K562 (cell line): ENCODE results near the gene MDK. TPM values are rescaled to one million over a fixed set of nuclear protein-coding genes. Genes with fewer than 3 reads are reported as not detected.
A peak's percentile ranks its signal among the peaks of the same experiment; 100 is the strongest.
"Not testable (repeated sequence)": the region's sequence is repeated elsewhere in the genome, so short reads cannot be mapped to it uniquely, and the experiment has no call there.

Experiments
- ATAC-seq: fragments of 200-7000 bp; cut with Tn5 transposase; 3 replicates; pipeline ENCODE4 v1.9.1; 2020; ENCODE audit warnings: moderate library complexity
- BruUV-seq: library from RNA; stranded (reverse); fragments of 400-500 nt; replicated peaks from 2 replicates; lab custom pipeline; 2021; lab: Mats Ljungman, UMichigan
- CTCF ChIA-PET: fragments of 300-600 bp; formaldehyde crosslinking; extraction: SDS; loops from one replicate; lab custom pipeline; 2021; ENCODE audit warnings: low intra/inter-chr PET ratio; lab: Yijun Ruan, JAX
- POLR2A ChIA-PET: fragments of 300-600, 350-650 bp; sonication (Branson Sonifier 250); formaldehyde crosslinking; extraction: SDS; loops from one replicate; lab custom pipeline; 2021; ENCODE audit warnings: antibody characterized with exemption, inconsistent platforms; lab: Yijun Ruan, JAX
- DNase-seq, 4 experiments: peaks; one replicate each; pipeline versions ENCODE4 v3.0.0 to v3.0.0-alpha.2; 2011 to 2018; ENCODE audit warnings: low spot score in 3 of 4, mixed read lengths in 3 of 4; ENCODE audit errors: extremely low read depth in 1 of 4
- FAIRE-seq: peaks from 2 replicates; lab custom pipeline; 2011; peaks lifted over from hg19 to GRCh38; lab: Jason Lieb, UNC
- H2AFZ ChIP-seq: 2 replicates; pipeline ENCODE4 v1.6.0; 2011; ENCODE audit warnings: low read depth, low read length, control low read depth, inconsistent platforms
- H3K27ac ChIP-seq: fragments of 200-600 bp; 3 replicates; pipeline ENCODE4 v1.8.0; 2011; ENCODE audit warnings: low read depth, mild to moderate bottlenecking, control low read depth, inconsistent platforms, low read length, moderate library complexity, mixed read lengths; ENCODE audit errors: extremely low read depth
- H3K27me3 ChIP-seq, 2 experiments: fragments of 300-600 bp in 1 of 2; 2 replicates in 1 of 2; 3 replicates in 1 of 2; pipeline versions ENCODE4 v1.6.0 to v1.8.0; 2011; ENCODE audit warnings: inconsistent platforms in 2 of 2, low read length in 2 of 2, mild to moderate bottlenecking in 1 of 2, mixed read lengths in 1 of 2, moderate library complexity in 1 of 2; ENCODE audit not compliant: control insufficient read depth in 2 of 2, insufficient read depth in 2 of 2
- H3K36me3 ChIP-seq: fragments of 300-600 bp; 3 replicates; pipeline ENCODE4 v1.8.0; 2011; ENCODE audit warnings: mild to moderate bottlenecking, low read length, inconsistent platforms; ENCODE audit not compliant: control insufficient read depth, insufficient read depth
- H3K4me1 ChIP-seq, 2 experiments: fragments of 200-600 bp in 1 of 2; replicated peaks in 1 of 2; 2 replicates in 1 of 2; 3 replicates in 1 of 2; pipeline versions ENCODE4 v1.5.1 to v1.8.0; 2011; ENCODE audit warnings: inconsistent platforms in 2 of 2, low read length in 2 of 2, mild to moderate bottlenecking in 1 of 2, mixed read lengths in 1 of 2, moderate library complexity in 1 of 2; ENCODE audit not compliant: control insufficient read depth in 2 of 2, insufficient read depth in 2 of 2
- H3K4me2 ChIP-seq: 2 replicates; pipeline ENCODE4 v1.6.1; 2011; ENCODE audit warnings: low read length, control low read depth, inconsistent platforms, mixed read lengths; ENCODE audit not compliant: insufficient read depth
- H3K4me3 ChIP-seq: fragments of 200-600 bp; sonication (generic), shearing (Covaris generic); 2 replicates; pipeline ENCODE4 v1.5.1; 2016; ENCODE audit warnings: control low read depth, inconsistent platforms
- H3K79me2 ChIP-seq: fragments of 200-600 bp; 3 replicates; pipeline ENCODE4 v1.8.0; 2011; ENCODE audit warnings: low read length, inconsistent platforms; ENCODE audit not compliant: control insufficient read depth, insufficient read depth
- H3K9ac ChIP-seq, 2 experiments: 2 replicates each; pipeline versions ENCODE4 v1.6.0 to v1.6.1; 2011; ENCODE audit warnings: low read depth in 2 of 2, low read length in 2 of 2, control low read depth in 1 of 2, inconsistent platforms in 1 of 2, mild to moderate bottlenecking in 1 of 2, mixed read lengths in 1 of 2; ENCODE audit not compliant: insufficient read depth in 1 of 2
- H3K9me1 ChIP-seq: one replicate; pipeline ENCODE4 v1.6.0; 2011; ENCODE audit warnings: inconsistent platforms, mild to moderate bottlenecking, low read length, moderate library complexity; ENCODE audit not compliant: control insufficient read depth, insufficient read depth
- H3K9me3 ChIP-seq: replicated peaks from 2 replicates; pipeline ENCODE4 v1.5.1; 2011; ENCODE audit warnings: low read depth, low read length, inconsistent platforms; ENCODE audit not compliant: control insufficient read depth, insufficient read depth
- H4K20me1 ChIP-seq: replicated peaks from 2 replicates; pipeline ENCODE4 v1.6.1; 2011; ENCODE audit warnings: low read length, inconsistent platforms, mixed read lengths; ENCODE audit not compliant: control insufficient read depth, insufficient read depth
- CREB3L1 ChIP-seq: fragments of 450-650 bp; IDR thresholded peaks from 2 replicates; pipeline ENCODE4 v1.6.1; 2014; ENCODE audit warnings: low read depth, mild to moderate bottlenecking, moderate library complexity, borderline replicate concordance
- GATAD2B ChIP-seq: fragments of 450-650 bp; IDR thresholded peaks from 2 replicates; pipeline ENCODE4 v1.6.1; 2017; ENCODE audit warnings: mild to moderate bottlenecking, borderline replicate concordance
- MEF2A ChIP-seq: IDR thresholded peaks from 2 replicates; pipeline ENCODE4 v1.6.1; 2011; ENCODE audit warnings: low read depth, mild to moderate bottlenecking, low read length, moderate library complexity; ENCODE audit not compliant: control insufficient read depth
- NFIX ChIP-seq: fragments of 250-450 bp; sonication (Bioruptor Pico); IDR thresholded peaks from 2 replicates; pipeline ENCODE4 v1.4.0; 2020; ENCODE audit warnings: low read depth, mild to moderate bottlenecking, moderate library complexity
- POLR3A ChIP-seq: IDR thresholded peaks from 2 replicates; pipeline ENCODE4 v1.6.1; 2011; ENCODE audit warnings: borderline replicate concordance, mild to moderate bottlenecking, moderate library complexity; ENCODE audit not compliant: insufficient read length, insufficient read depth; ENCODE audit errors: extremely low read depth
- RAD51 ChIP-seq: fragments of 450-650 bp; IDR thresholded peaks from 2 replicates; pipeline ENCODE4 v1.7.1; 2016; ENCODE audit warnings: low read depth, mild to moderate bottlenecking, borderline replicate concordance
- ZFX ChIP-seq: sonication (generic); formaldehyde crosslinking; IDR thresholded peaks from 2 replicates; pipeline ENCODE4 v1.8.0; 2022; ENCODE audit warnings: mild to moderate bottlenecking, missing genetic modification reagents, moderate library complexity
- WGBS: fragments of 100-300 bp; shearing (Covaris generic); methylation state at CpG from one replicate; pipeline ENCODE4 v1.1.6; 2016; ENCODE audit warnings: low coverage, mixed read lengths; ENCODE audit not compliant: insufficient coverage; ENCODE audit errors: missing lambda C conversion rate; 5-methylcytosine and 5-hydroxymethylcytosine counted together
- in situ Hi-C: fragments of 300-500 bp; cut with MboI; formaldehyde crosslinking; loops from 4 replicates; pipeline ENCODE4 v1.15.0; 2018; ENCODE audit warnings: inconsistent platforms, mixed read lengths
- intact Hi-C: fragments of 100-400 bp; cut with micrococcal nuclease; formaldehyde crosslinking; loops from 2 replicates; pipeline ENCODE4 v1.14.2; 2022
- polyA plus RNA-seq, 8 experiments: library from polyadenylated mRNA; depleted of rRNA in 4 of 8; stranded (reverse) in 5 of 8; unstranded in 3 of 8; fragments of >200 nt; fragmentation: Nextera tagmentation in 2 of 8; fragmentation: Illumina TruSeq in 1 of 8; extraction: Ambion mirVana in 2 of 8; extraction: Trizol in 1 of 8; gene quantifications; 2 replicates each; pipeline versions ENCODE4 v1.2.1 to v1.2.3, GENCODE V29; 2011 to 2014; ENCODE audit warnings: inconsistent platforms in 1 of 8, missing spikeins in 1 of 8
- total RNA-seq, 7 experiments: library from RNA; depleted of rRNA in 6 of 7; stranded (reverse); fragments of >200 nt in 6 of 7; fragmentation: Illumina TruSeq in 2 of 7; extraction: Trizol in 2 of 7; gene quantifications; 2 replicates each; pipeline versions ENCODE4 v1.2.1 to v1.2.3, GENCODE V29; 2011 to 2021; ENCODE audit warnings: low replicate concordance in 1 of 7
- TF ChIP-seq, protein P1 (sequence below): fragments of 250-450 bp; sonication (Bioruptor Pico); IDR thresholded peaks from 2 replicates; pipeline ENCODE4 v1.4.0; 2020; ENCODE audit warnings: borderline replicate concordance

The MDK gene
- total and polyA plus RNA-seq, 9 of the 15 experiments (the other 6 are each of a cell fraction or from before 2014, with no cell fraction given) = 20.7 to 700 (median 350) TPM

- Histone ChIP-seq H2AFZ (no peak overlapping the region), H3K9me1 (peaks cover 3% of the 10 kb centered on the region), H3K9ac (peak overlapping the region in 1 of 2 experiments; percentile 71; a peak in 2 of 4 replicates), H3K27me3 (no peaks in the 10 kb centered on the region), H3K4me1 (peaks cover 6 to 40% of the 10 kb centered on the region in 2 experiments), H3K79me2 (no peaks in the 10 kb centered on the region), H3K9me3 (no peaks in the 10 kb centered on the region), H3K27ac (no peak overlapping the region), H3K4me2 (no peak overlapping the region), H4K20me1 (no peaks in the 10 kb centered on the region; the same call in none of the 2 replicates), H3K36me3 (peaks cover 73% of the 10 kb centered on the region; the same call in 2 of the 3 replicates), H3K4me3 (no peak overlapping the region)
- ChIA-PET CTCF (interaction anchor here (1.3 kb wide), 1 partner anchor 18 kb away, joined by 6 read pairs; no protein-coding TSS in a partner anchor), POLR2A (interaction anchor here (0.5 kb wide), 1 partner anchor 1184 kb away, joined by 4 read pairs; no protein-coding TSS in a partner anchor)
- DNase-seq (no peak), FAIRE-seq (no peak), ATAC-seq (no peak)
- intact Hi-C loops = no loop called here
- WGBS = 86% methylated on average over 13 of the region's 13 CpGs
- TF ChIP-seq CREB3L1 (no peak), NFIX (CRISPR knock-in tag) (no peak), GATAD2B (no peak), ZFX (CRISPR knock-in tag) (no peak), POLR3A (no peak), MEF2A (no peak), RAD51 (no peak)
- TF ChIP-seq, protein P1, sequence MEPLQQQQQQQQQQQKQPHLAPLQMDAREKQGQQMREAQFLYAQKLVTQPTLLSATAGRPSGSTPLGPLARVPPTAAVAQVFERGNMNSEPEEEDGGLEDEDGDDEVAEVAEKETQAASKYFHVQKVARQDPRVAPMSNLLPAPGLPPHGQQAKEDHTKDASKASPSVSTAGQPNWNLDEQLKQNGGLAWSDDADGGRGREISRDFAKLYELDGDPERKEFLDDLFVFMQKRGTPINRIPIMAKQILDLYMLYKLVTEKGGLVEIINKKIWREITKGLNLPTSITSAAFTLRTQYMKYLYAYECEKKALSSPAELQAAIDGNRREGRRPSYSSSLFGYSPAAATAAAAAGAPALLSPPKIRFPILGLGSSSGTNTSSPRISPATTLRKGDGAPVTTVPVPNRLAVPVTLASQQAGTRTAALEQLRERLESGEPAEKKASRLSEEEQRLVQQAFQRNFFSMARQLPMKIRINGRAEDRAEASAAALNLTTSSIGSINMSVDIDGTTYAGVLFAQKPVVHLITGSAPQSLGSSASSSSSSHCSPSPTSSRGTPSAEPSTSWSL = no peak
- BruUV-seq = no TSS peak
- in situ Hi-C loops = no loop called here
Observed at GRCh38 chr11:46370253-46370652, 11.2 kb upstream of the MDK start.

- H3K4me1 ChIP-seq = peaks cover 6 to 37% of the 10 kb centered on the region in 2 experiments
- H3K9ac ChIP-seq, CTCF ChIA-PET, in situ Hi-C loops, DNase-seq, H3K4me3 ChIP-seq, H3K79me2 ChIP-seq, H4K20me1 ChIP-seq, intact Hi-C loops, FAIRE-seq, ATAC-seq, H3K9me3 ChIP-seq, H2AFZ ChIP-seq, H3K27ac ChIP-seq, H3K4me2 ChIP-seq, H3K27me3 ChIP-seq, H3K9me1 ChIP-seq, BruUV-seq: not testable (repeated sequence)
- POLR2A ChIA-PET = interaction anchor here (1.0 kb wide), 1 partner anchor 10 kb away, joined by 3 read pairs; the partner anchor contains the start of gene MDK
- peaks cover 82% of the 10 kb centered on the region; the same call in 2 of the 3 replicates for H3K36me3 ChIP-seq
- 94% methylated on average over 13 of the region's 19 CpGs for WGBS
Observed at GRCh38 chr11:46371262-46371661, 10.2 kb upstream of the MDK start.
